RWPE1 (cell line): ENCODE results near the gene ROPN1B.

ENCODE experiments used
- CTCF ChIA-PET: fragments of 350-600 bp; sonication (Branson Sonifier 250); formaldehyde crosslinking; extraction: SDS; loops from one replicate; lab custom pipeline; 2021; lab: Yijun Ruan, JAX
- POLR2A ChIA-PET: fragments of 400-600 bp; formaldehyde crosslinking; extraction: SDS; loops from one replicate; lab custom pipeline; 2020; ENCODE audit warnings: antibody characterized with exemption; ENCODE audit not compliant: low non-redundant PET; lab: Yijun Ruan, JAX
- DNase-seq: peaks from one replicate; pipeline ENCODE4 v3.0.0; 2012; ENCODE audit warnings: low spot score
- H3K27ac ChIP-seq: fragments of 450-650 bp; 2 replicates; pipeline ENCODE4 v1.5.1; 2017
- CTCF ChIP-seq: fragments of 450-650 bp; conservative IDR thresholded peaks from 2 replicates; pipeline ENCODE4 v1.5.1; 2017; ENCODE audit warnings: low read depth, mild to moderate bottlenecking

The ROPN1B gene

GRCh38 chr3:126018995-126019394 is 50.0 kb downstream of the ROPN1B start:
- ChIA-PET POLR2A (no interaction called here), CTCF (no interaction called here)
- no peak overlapping the region for H3K27ac ChIP-seq
- DNase-seq: no peak
- no peak for TF ChIP-seq CTCF

GRCh38 chr3:126019683-126020082 is 50.7 kb downstream of the ROPN1B start:
- no peak for TF ChIP-seq CTCF
- no peak for DNase-seq
- ChIA-PET CTCF (no interaction called here), POLR2A (no interaction called here)
- no peak overlapping the region for H3K27ac ChIP-seq

GRCh38 chr3:126021224-126021623 is 52.2 kb downstream of the ROPN1B start:
- no peak for TF ChIP-seq CTCF
- CTCF ChIA-PET: interaction anchor here (0.5 kb wide), 1 partner anchor 1219 kb away, joined by 4 read pairs; no protein-coding TSS in a partner anchor
- no peak for DNase-seq

GRCh38 chr3:126021702-126022101 is 52.7 kb downstream of the ROPN1B start:
- ChIA-PET CTCF (no interaction called here), POLR2A (no interaction called here)
- no peak for DNase-seq

More at GRCh38 chr3:126021224-126021623, 52.2 kb downstream of the ROPN1B start:
- POLR2A ChIA-PET: no interaction called here
- no peak overlapping the region for H3K27ac ChIP-seq

GRCh38 chr3:126022741-126023359 is 53.9 kb downstream of the ROPN1B start:
- no peak overlapping the region for H3K27ac ChIP-seq
- CTCF ChIA-PET: interaction anchor here (0.7 kb wide), 1 partner anchor 1963 kb away, joined by 3 read pairs; no protein-coding TSS in a partner anchor
- TF ChIP-seq CTCF: no peak
- POLR2A ChIA-PET: no interaction called here
- DNase-seq: no peak

More at GRCh38 chr3:126021702-126022101, 52.7 kb downstream of the ROPN1B start:
- no peak overlapping the region for H3K27ac ChIP-seq
- TF ChIP-seq CTCF: no peak

- H3K27ac ChIP-seq: no peak overlapping the region
- CTCF ChIA-PET: interaction anchor here (0.7 kb wide), 1 partner anchor 1962 kb away, joined by 3 read pairs; no protein-coding TSS in a partner anchor
Observed at GRCh38 chr3:126023390-126023789, 54.4 kb downstream of the ROPN1B start.

More at GRCh38 chr3:126023390-126023789, 54.4 kb downstream of the ROPN1B start:
- no peak for DNase-seq
- POLR2A ChIA-PET: no interaction called here
- no peak for TF ChIP-seq CTCF
